GM18951 (cell line): ENCODE data around the gene MAP2K4.

Source experiments
- POLR2A ChIP-seq: IDR thresholded peaks from 4 replicates; pipeline ENCODE4 v1.6.1; 2011; ENCODE audit warnings: mild to moderate bottlenecking; ENCODE audit not compliant: insufficient read length, insufficient read depth; ENCODE audit errors: extremely low read depth
- in situ Hi-C: fragments of 300-500 bp; cut with MboI; formaldehyde crosslinking; loops from one replicate; pipeline ENCODE4 v1.12.0; 2022; ENCODE audit warnings: low sequenced_read_pairs, mixed read lengths, inconsistent platforms; ENCODE audit not compliant: unreplicated experiment

Gene MAP2K4

DNA sequence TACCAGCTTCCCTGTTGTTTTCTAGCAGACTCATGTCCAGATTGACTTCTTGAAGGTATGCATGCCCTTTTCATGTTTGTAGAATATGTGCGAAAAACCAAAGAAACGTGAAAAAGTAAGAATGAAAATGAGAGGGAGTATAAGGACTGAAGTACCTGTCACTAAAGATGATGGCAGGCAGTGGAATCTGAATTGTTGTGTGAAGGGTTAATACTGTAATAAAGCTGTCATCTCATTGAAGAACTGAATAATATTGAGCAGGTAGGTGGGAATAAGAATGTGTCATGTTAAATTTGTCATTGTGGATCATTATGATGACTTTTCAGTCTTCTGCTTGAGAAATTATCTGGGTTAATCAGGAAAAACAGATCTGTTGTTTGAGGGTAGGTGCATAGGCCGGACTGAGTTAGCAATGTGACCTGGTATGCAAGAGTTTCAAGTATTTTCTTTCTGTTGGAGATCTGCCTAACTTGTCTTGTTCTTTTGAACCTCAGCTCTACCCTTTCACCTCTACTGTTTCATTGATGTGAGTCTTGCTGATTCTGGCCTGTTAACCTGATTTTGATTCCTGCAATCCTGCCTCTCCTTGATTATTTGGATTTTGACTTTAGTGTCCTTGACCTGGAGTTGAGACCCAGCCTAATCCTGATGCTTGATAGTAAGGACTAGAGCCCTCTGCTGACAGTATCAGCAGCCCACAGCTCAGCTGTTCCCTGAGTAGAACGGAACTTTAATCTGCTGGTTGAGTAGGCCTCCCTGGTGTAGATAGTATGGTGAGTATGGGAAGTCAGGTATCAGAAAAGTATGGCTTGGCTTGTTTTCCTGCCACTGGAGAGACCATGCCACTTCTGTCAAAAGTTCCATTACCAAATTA is 64.6 kb downstream of the MAP2K4 start:
- no peak for TF ChIP-seq POLR2A
- in situ Hi-C loops: no loop called here

GRCh38 chr17:12088035-12088434 is 67.4 kb downstream of the MAP2K4 start:
- in situ Hi-C loops: no loop called here
- no peak for TF ChIP-seq POLR2A

DNA sequence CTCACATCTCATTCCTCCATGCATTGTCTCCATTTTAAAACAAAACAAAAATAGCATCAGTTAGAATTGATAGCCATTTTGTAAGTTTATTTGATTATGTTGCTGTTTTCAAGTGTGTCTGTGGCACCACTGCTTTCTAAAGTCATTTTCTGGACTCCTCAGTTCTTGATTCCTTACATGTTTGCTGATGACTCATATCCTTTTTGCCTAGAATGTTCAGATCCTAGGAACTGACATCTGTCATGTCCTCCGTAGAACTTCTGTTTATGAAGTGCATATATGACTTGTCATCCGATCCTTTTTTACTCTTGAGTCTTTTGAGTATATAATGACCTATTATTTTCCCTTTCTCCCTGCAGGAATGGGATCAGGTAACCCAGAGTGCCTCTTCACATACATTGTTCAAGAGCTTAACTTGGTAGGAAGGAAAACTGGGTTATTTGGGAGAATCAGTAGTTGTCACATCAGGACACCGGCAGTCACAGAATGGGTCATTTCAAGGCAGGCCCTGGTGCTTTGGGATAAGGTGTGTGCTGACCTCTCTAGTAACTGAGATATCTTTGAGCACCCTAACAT is 69.2 kb downstream of the MAP2K4 start:
- no peak for TF ChIP-seq POLR2A
- in situ Hi-C loops: no loop called here

DNA sequence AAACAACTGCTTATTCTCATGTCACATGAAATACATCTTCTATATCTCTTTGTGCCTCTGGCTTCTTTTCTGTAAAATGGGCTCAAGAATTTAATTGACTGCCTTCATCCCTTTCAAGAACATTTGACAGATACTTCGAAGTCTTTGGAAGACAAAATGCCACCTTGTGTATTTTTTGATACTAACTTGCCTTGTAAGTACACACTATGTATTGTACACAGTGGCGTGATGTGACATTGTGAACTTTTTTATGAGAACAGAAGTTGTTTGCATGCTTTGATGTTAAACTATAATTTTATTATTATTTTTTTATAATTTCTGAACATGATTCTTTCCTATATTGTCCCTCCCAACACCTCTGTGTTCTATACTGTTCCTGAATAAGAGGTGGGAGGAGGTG is 73.7 kb downstream of the MAP2K4 start:
- no peak for TF ChIP-seq POLR2A
- in situ Hi-C loops: no loop called here

- in situ Hi-C loops: no loop called here
These were observed 74.8 kb downstream of the MAP2K4 start for GRCh38 chr17:12095522-12095921.

DNA sequence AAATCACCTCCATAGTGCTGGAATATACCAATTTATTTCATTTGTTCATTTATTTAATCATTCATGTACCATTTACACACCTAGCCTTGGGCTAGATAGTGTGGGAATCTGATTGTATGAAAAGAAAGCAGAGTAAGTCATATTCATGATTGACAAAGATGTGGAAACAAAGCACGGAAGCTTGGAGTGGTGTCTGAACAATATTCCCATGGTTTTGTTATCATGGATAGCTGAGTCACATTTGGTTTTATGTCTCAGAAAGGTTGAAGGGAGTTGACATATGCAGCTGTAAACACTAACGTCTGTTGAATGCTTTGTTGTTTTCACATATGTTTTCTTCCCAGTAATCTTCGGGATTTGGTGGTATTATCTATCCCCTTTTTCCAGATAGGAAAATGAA is 76.6 kb downstream of the MAP2K4 start:
- in situ Hi-C loops: no loop called here
- TF ChIP-seq POLR2A: no peak

More at GRCh38 chr17:12095522-12095921, 74.8 kb downstream of the MAP2K4 start:
- TF ChIP-seq POLR2A: no peak

DNA sequence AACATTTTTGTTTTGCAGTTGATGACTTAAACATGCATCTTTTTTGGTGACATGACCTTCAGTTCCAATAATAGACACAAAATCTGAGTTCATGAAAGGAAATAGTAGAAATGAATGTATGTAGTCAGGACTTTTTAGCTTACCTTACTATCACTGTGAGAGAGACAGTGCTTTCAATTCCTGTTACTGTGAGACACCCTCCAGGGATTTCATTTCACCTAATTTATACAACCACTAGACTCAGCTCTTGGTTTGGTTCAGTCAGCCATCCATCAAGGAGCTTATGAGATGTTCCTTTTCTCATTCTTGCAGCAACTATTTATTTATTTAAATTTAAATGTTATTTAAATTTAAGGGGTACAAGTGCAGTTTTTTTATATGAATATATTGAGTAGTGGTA is 77.9 kb downstream of the MAP2K4 start:
- in situ Hi-C loops: no loop called here
- TF ChIP-seq POLR2A: no peak

- no peak for TF ChIP-seq POLR2A
- in situ Hi-C loops: no loop called here
These were observed 78.7 kb downstream of the MAP2K4 start for GRCh38 chr17:12099412-12099811.

DNA sequence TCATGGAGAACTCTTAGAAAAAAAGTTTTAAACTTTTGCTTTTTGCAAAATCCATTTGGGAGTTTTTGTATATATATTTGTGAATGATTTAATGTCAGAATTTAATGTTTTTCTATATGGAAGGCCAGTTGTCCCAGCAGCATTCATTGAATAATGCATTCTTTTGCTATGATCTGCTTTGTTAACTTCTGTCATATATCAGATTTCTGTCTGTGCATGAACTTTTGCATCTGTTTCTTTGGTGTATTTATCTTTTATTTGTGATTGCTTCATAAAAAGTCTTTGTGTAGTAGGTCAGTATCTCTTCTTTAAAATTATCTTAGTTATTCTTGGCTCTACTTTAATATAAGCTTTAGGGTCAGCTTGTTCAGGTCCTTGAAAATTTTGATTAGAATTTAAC is 84.2 kb downstream of the MAP2K4 start:
- TF ChIP-seq POLR2A: no peak
- in situ Hi-C loops: no loop called here

GRCh38 chr17:12107905-12108304 is 87.2 kb downstream of the MAP2K4 start:
- in situ Hi-C loops: no loop called here
- TF ChIP-seq POLR2A: no peak

GRCh38 chr17:12110906-12111305 is 90.2 kb downstream of the MAP2K4 start:
- no peak for TF ChIP-seq POLR2A
- in situ Hi-C loops: no loop called here

DNA sequence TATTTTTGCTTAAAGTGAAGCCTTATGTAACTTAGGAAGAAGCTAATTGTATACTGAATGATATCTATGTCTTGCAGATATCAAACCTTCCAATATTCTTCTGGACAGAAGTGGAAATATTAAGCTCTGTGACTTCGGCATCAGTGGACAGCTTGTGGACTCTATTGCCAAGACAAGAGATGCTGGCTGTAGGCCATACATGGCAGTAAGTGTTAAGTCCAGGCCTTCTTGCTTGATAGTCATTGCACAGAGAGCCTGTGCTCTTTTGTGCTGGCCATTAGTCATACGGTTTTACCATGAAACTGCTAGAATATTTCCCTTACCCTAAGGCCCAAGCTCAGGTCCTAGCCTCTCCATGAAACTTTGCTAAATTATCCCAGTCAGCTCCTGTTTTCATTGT is 92.5 kb downstream of the MAP2K4 start:
- in situ Hi-C loops: no loop called here
- TF ChIP-seq POLR2A: no peak

DNA sequence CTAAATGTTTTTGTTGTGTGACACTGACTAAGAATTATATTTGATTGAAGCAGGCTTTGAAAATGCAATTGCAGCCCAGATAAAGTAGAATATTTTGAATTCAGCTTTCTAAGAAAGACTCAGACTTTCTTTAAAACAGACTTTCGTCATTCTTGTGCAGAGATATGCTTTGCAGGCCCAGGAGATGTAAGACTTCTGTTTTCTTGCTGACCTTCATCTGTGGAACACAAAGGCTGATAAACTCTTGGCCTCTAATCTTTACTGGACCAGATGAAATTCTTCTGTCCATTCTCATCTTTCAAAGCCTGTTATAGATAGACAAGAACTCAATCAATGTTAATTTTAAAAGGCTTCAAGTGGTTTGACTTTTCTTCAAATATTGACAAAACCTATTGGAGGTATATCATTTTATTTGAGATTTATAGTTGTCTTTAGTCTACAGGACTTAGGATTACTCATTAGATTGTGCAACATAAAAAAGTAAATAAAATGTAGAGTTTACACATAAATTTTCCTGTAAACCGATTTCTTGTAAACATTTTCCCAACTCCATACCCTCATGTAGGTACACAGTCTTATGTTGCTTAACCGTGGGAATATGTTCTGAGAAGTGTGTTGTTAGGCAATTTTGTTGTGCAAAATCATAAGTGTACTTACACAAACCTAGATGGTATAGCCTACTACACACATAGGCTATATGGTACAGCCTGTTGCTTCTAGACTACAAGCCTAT is 94.2 kb downstream of the MAP2K4 start:
- no peak for TF ChIP-seq POLR2A
- in situ Hi-C loops: no loop called here
